Panc1 (cell line): ENCODE measurements around the gene MCF2L2. TPM values are rescaled to one million over a fixed set of nuclear protein-coding genes. Genes with fewer than 3 reads are reported as not detected.

ENCODE experiments used
- ATAC-seq: fragments of 200-7000 bp; cut with Tn5 transposase; 2 replicates; pipeline ENCODE4 v1.9.1; 2020; ENCODE audit warnings: mild to moderate bottlenecking, moderate library complexity
- BruUV-seq: library from RNA; stranded (reverse); fragments of 400-500 nt; replicated peaks from 2 replicates; lab custom pipeline; 2021; lab: Mats Ljungman, UMichigan
- CTCF ChIA-PET: fragments of 300-600 bp; sonication (Branson Sonifier 250); formaldehyde crosslinking; loops from one replicate; lab custom pipeline; 2022; ENCODE audit warnings: antibody characterized with exemption; lab: Charles Lee
- POLR2A ChIA-PET: fragments of 300-600 bp; sonication (Branson Sonifier 250); formaldehyde crosslinking; loops from one replicate; lab custom pipeline; 2022; ENCODE audit warnings: antibody characterized with exemption; lab: Charles Lee
- DNase-seq: peaks from one replicate; pipeline ENCODE4 v3.0.0-alpha.2; 2010; ENCODE audit warnings: low read depth, low spot score
- H3K27ac ChIP-seq: 2 replicates; pipeline ENCODE4 v1.5.1; 2011; ENCODE audit warnings: mild to moderate bottlenecking, low read length, inconsistent platforms
- H3K27me3 ChIP-seq: fragments of 200-500 bp; sonication (Bioruptor generic); 2 replicates; pipeline ENCODE4 v1.6.0; 2014; ENCODE audit warnings: low read length, inconsistent platforms; ENCODE audit not compliant: control insufficient read depth, insufficient read depth
- H3K36me3 ChIP-seq: fragments of 200-500 bp; sonication (Bioruptor generic); 2 replicates; pipeline ENCODE4 v1.5.1; 2014; ENCODE audit warnings: inconsistent platforms, mild to moderate bottlenecking, low read length, moderate library complexity; ENCODE audit not compliant: control insufficient read depth, insufficient read depth
- H3K4me1 ChIP-seq: 2 replicates; pipeline ENCODE4 v1.5.1; 2011; ENCODE audit warnings: inconsistent platforms, mild to moderate bottlenecking, low read length, moderate library complexity; ENCODE audit not compliant: control insufficient read depth, insufficient read depth
- H3K4me3 ChIP-seq, 2 experiments: 2 replicates each; pipeline ENCODE4 v1.5.1; 2011 to 2012; ENCODE audit warnings: low read depth in 2 of 2, low read length in 2 of 2, mild to moderate bottlenecking in 2 of 2, inconsistent platforms in 1 of 2, moderate library complexity in 1 of 2
- H3K9me3 ChIP-seq: fragments of 200-500 bp; sonication (Bioruptor generic); 2 replicates; pipeline ENCODE4 v1.5.1; 2014; ENCODE audit warnings: low read depth, mild to moderate bottlenecking, inconsistent platforms, low read length, moderate library complexity; ENCODE audit not compliant: control insufficient read depth, insufficient read depth
- CTCF ChIP-seq: fragments of 450-650 bp; IDR thresholded peaks from 2 replicates; pipeline ENCODE4 v1.5.1; 2017; ENCODE audit warnings: mild to moderate bottlenecking
- POLR2AphosphoS5 ChIP-seq: IDR thresholded peaks from 2 replicates; pipeline ENCODE4 v1.6.1; 2012; ENCODE audit warnings: mild to moderate bottlenecking, low read depth, low read length, moderate library complexity
- REST ChIP-seq, 2 experiments: IDR thresholded peaks; 2 replicates each; pipeline ENCODE4 v1.6.1; 2011 to 2012; ENCODE audit warnings: low read depth in 2 of 2, control low read depth in 1 of 2, low read length in 1 of 2, mild to moderate bottlenecking in 1 of 2, moderate library complexity in 1 of 2; ENCODE audit not compliant: insufficient read depth in 1 of 2
- SIN3A ChIP-seq: IDR thresholded peaks from 2 replicates; pipeline ENCODE4 v1.6.1; 2012; ENCODE audit warnings: low read depth, mild to moderate bottlenecking, low read length, moderate library complexity, borderline replicate concordance; ENCODE audit not compliant: insufficient read depth
- TCF7L2 ChIP-seq: IDR thresholded peaks from 2 replicates; pipeline ENCODE4 v1.6.1; 2011; ENCODE audit warnings: mild to moderate bottlenecking, low read depth, low read length, inconsistent platforms
- in situ Hi-C: cut with HindIII; loops from 2 replicates; pipeline ENCODE4 v1.10.0; 2016; ENCODE audit warnings: low sequenced_read_pairs, low pct_unique_long_range_greater_than_20kb
- intact Hi-C: fragments of 100-400 bp; cut with micrococcal nuclease; formaldehyde crosslinking; loops from one replicate; pipeline ENCODE4 v1.10.0; 2022; ENCODE audit not compliant: unreplicated experiment
- total RNA-seq: library from RNA; stranded (reverse); gene quantifications from one replicate; pipeline ENCODE4 v1.2.1, GENCODE V29; 2021; ENCODE audit not compliant: unreplicated experiment

Gene MCF2L2
- total RNA-seq, 1 experiment from 2014 or later = 1.0 TPM

- BruUV-seq = no TSS peak
- ATAC-seq = peak; percentile 65
- no peak overlapping the region for H3K4me3 ChIP-seq
- intact Hi-C loops (no loop called here), in situ Hi-C loops (no loop called here)
- H3K9me3 ChIP-seq = no peaks in the 10 kb centered on the region
- H3K36me3 ChIP-seq = no peaks in the 10 kb centered on the region
- TF ChIP-seq CTCF (no peak), TCF7L2 (no peak), POLR2AphosphoS5 (no peak), REST (IDR thresholded peaks at IDR 0.05; ENCODE audit: insufficient read depth in 1 of 2, low read depth in 2 of 2, low read length in 1 of 2) (no peak), SIN3A (no peak)
- POLR2A ChIA-PET = no interaction called here
- no peaks in the 10 kb centered on the region for H3K27me3 ChIP-seq
- H3K27ac ChIP-seq = no peak overlapping the region
- CTCF ChIA-PET = interaction anchor here (0.5 to 0.6 kb wide), 2 partner anchors 263 to 419 kb away, joined by 4 read pairs; no protein-coding TSS in a partner anchor
- DNase-seq = peak; percentile 53
- no peaks in the 10 kb centered on the region for H3K4me1 ChIP-seq
Observed at GRCh38 chr3:183455089-183455488, 26.7 kb upstream of the MCF2L2 start.

GRCh38 chr3:183454064-183454463, 25.6 kb upstream of the MCF2L2 start:
- Histone ChIP-seq H3K27me3 (no peaks in the 10 kb centered on the region), H3K4me1 (peaks cover 8% of the 10 kb centered on the region), H3K36me3 (no peaks in the 10 kb centered on the region), H3K4me3 (no peak overlapping the region), H3K27ac (no peak overlapping the region), H3K9me3 (no peaks in the 10 kb centered on the region)
- TF ChIP-seq POLR2AphosphoS5 (no peak), CTCF (no peak), REST (IDR thresholded peaks at IDR 0.05; ENCODE audit: insufficient read depth in 1 of 2, low read depth in 2 of 2, low read length in 1 of 2) (no peak), SIN3A (no peak), TCF7L2 (no peak)
- BruUV-seq = no TSS peak
- intact Hi-C loops = no loop called here
- in situ Hi-C loops = no loop called here
- ATAC-seq (no peak), DNase-seq (no peak)
- ChIA-PET POLR2A (no interaction called here), CTCF (no interaction called here)
